Gastrocnemius medialis (tissue), 4 donors: ENCODE data around the gene ASPHD2.

Experiments
- CTCF ChIP-seq, 5 experiments: fragments of 450-650 bp in 3 of 5; fragments of 200-600 bp in 2 of 5; sonication (generic) in 2 of 5; IDR thresholded peaks in 4 of 5; conservative IDR thresholded peaks in 1 of 5; 1 replicate in 4 of 5; 2 replicates in 1 of 5; pipeline ENCODE4 v1.5.1; 2016 to 2019; ENCODE audit warnings: antibody characterized with exemption in 5 of 5, mild to moderate bottlenecking in 3 of 5, moderate library complexity in 3 of 5
- POLR2A ChIP-seq, 2 donors: fragments of 450-650 bp; IDR thresholded peaks; one replicate each; pipeline ENCODE4 v1.6.1; 2017; ENCODE audit warnings: antibody characterized with exemption in 2 of 2, mild to moderate bottlenecking in 2 of 2, moderate library complexity in 2 of 2

GRCh38 chr22:26426924-26427323 lies 2.1 kb upstream of the ASPHD2 start:
- no peak for TF ChIP-seq POLR2A (IDR thresholded peaks at IDR 0.05)
- no peak for TF ChIP-seq CTCF (IDR thresholded peaks at IDR 0.05 in 4 of 5, conservative IDR thresholded peaks at IDR 0.05 in 1 of 5)
